Caki2 (cell line): Measurements from ENCODE around the gene MASP1. TPM values are rescaled to one million over a fixed set of nuclear protein-coding genes. Genes with fewer than 3 reads are reported as not detected.
A peak's percentile ranks its signal among the peaks of the same experiment; 100 is the strongest.

Experiments used
- DNase-seq: peaks from one replicate; pipeline ENCODE4 v3.0.0-alpha.2; 2015; ENCODE audit warnings: low read depth
- in situ Hi-C: cut with HindIII; loops from 2 replicates; pipeline ENCODE4 v1.10.0; 2016; ENCODE audit warnings: low sequenced_read_pairs, low pct_unique_long_range_greater_than_20kb, mixed read lengths
- total RNA-seq: library from RNA; depleted of rRNA; stranded (reverse); fragments of >200 nt; shearing (Covaris generic); gene quantifications from 2 replicates; pipeline ENCODE4 v1.2.3, GENCODE V29; 2014; ENCODE audit warnings: low replicate concordance

MASP1 gene
- total RNA-seq, 1 experiment from 2014 or later: not detected

GRCh38 chr3:187299611-187300010 is 8.1 kb upstream of the MASP1 start:
- no peak for DNase-seq
- in situ Hi-C loops: no loop called here

GRCh38 chr3:187296911-187297310 is 5.4 kb upstream of the MASP1 start:
- in situ Hi-C loops: no loop called here

GRCh38 chr3:187296058-187296457 is 4.5 kb upstream of the MASP1 start:
- no peak for DNase-seq
- in situ Hi-C loops: no loop called here

More at GRCh38 chr3:187296911-187297310, 5.4 kb upstream of the MASP1 start:
- no peak for DNase-seq

GRCh38 chr3:187295316-187296034 is 3.9 kb upstream of the MASP1 start:
- no peak for DNase-seq
- in situ Hi-C loops: no loop called here

GRCh38 chr3:187293516-187294430 is 2.2 kb upstream of the MASP1 start:
- in situ Hi-C loops: no loop called here
- no peak for DNase-seq

GRCh38 chr3:187292631-187293515 is 1.3 kb upstream of the MASP1 start:
- DNase-seq: no peak
- in situ Hi-C loops: no loop called here

GRCh38 chr3:187292181-187292580 is 644 bp upstream of the MASP1 start:
- in situ Hi-C loops: no loop called here
- no peak for DNase-seq

GRCh38 chr3:187291001-187291511 is 481 bp downstream of the MASP1 start:
- in situ Hi-C loops: no loop called here
- DNase-seq: no peak

- DNase-seq: no peak
- in situ Hi-C loops: no loop called here
These were observed 1.0 kb downstream of the MASP1 start for GRCh38 chr3:187290503-187290902.

GRCh38 chr3:187288855-187289605 is 2.5 kb downstream of the MASP1 start:
- DNase-seq: no peak
- in situ Hi-C loops: no loop called here

GRCh38 chr3:187288131-187288854 is 3.2 kb downstream of the MASP1 start:
- in situ Hi-C loops: no loop called here
- DNase-seq: no peak

GRCh38 chr3:187287256-187287655 is 4.3 kb downstream of the MASP1 start:
- in situ Hi-C loops: no loop called here
- DNase-seq: no peak

- in situ Hi-C loops: no loop called here
- DNase-seq: peak; percentile 14
These were observed 5.0 kb downstream of the MASP1 start for GRCh38 chr3:187286467-187287059.

GRCh38 chr3:187281191-187281714 is 10.3 kb downstream of the MASP1 start:
- DNase-seq: no peak
- in situ Hi-C loops: no loop called here

GRCh38 chr3:187280644-187281043 is 10.9 kb downstream of the MASP1 start:
- DNase-seq: no peak
- in situ Hi-C loops: no loop called here

- in situ Hi-C loops: no loop called here
- no peak for DNase-seq
These were observed 14.4 kb downstream of the MASP1 start for GRCh38 chr3:187277129-187277462.
